ENCODE data around the gene SLC52A1. TPM values are rescaled to one million over a fixed set of nuclear protein-coding genes. Genes with fewer than 3 reads are reported as not detected.

The SLC52A1 gene
- polyA plus RNA-seq, 2 of the 4 experiments (the other 2 are of a cell fraction), result 1.0 to 1.4 TPM

GRCh38 chr17:5022171-5022711 is 13.0 kb downstream of the SLC52A1 start:
- Histone ChIP-seq H3K4me3 (no peak overlapping the region), H3K4me1 (no peaks in the 10 kb centered on the region), H3K27ac (no peak overlapping the region), H3K9me3 (no peaks in the 10 kb centered on the region), H3K4me2 (no peak overlapping the region)
- no peak for TF ChIP-seq RCOR1 (IDR thresholded peaks at IDR 0.05; ENCODE audit: low read depth, low read length)
- TF ChIP-seq JUNB (IDR thresholded peaks at IDR 0.05), result no peak
- no peak for TF ChIP-seq USF2 (IDR thresholded peaks at IDR 0.05)
- TF ChIP-seq HOXB5 (CRISPR knock-in tag; IDR thresholded peaks at IDR 0.05), result no peak
- no peak for TF ChIP-seq EHMT2 (IDR thresholded peaks at IDR 0.05; ENCODE audit: low read depth)
- TF ChIP-seq RARB (CRISPR knock-in tag; IDR thresholded peaks at IDR 0.05), result no peak
- TF ChIP-seq EHF (CRISPR knock-in tag; IDR thresholded peaks at IDR 0.05), result no peak
- TF ChIP-seq HES2 (IDR thresholded peaks at IDR 0.05), result no peak
- TF ChIP-seq HOXA7 (CRISPR knock-in tag; IDR thresholded peaks at IDR 0.05), result no peak
- FAIRE-seq (no peak), ATAC-seq (no peak), DNase-seq (ENCODE audit: low read depth in 1 of 2, low spot score in 1 of 2) (no peak)
- POLR2A ChIA-PET, result interaction anchor here (0.9 kb wide), 1 partner anchor 55 kb away, joined by 3 read pairs; the partner anchor contains the start of gene SPAG7
- 95% methylated on average over 30 of the region's 30 CpGs for WGBS (ENCODE audit: missing lambda C conversion rate)
- CTCF ChIA-PET, result interaction anchor here (1.0 to 3.6 kb wide), 10 partner anchors 8 to 113 kb away, joined by 3 to 18 read pairs (median 6); partner anchors contain the start of genes CAMTA2, INCA1, KIF1C and SLC52A1

- WGBS (ENCODE audit: missing lambda C conversion rate), result 91% methylated on average over 20 of the region's 20 CpGs
- Histone ChIP-seq H3K9me3 (no peaks in the 10 kb centered on the region), H3K4me1 (no peaks in the 10 kb centered on the region), H3K4me3 (no peak overlapping the region), H3K27ac (no peak overlapping the region), H3K4me2 (no peak overlapping the region)
- no peak for DNase-seq (ENCODE audit: low read depth in 1 of 2, low spot score in 1 of 2)
- ChIA-PET POLR2A (interaction anchor here (1.5 kb wide), 1 partner anchor 14 kb away, joined by 8 read pairs; the partner anchor contains the start of gene SLC52A1), CTCF (interaction anchor here (0.8 to 1.9 kb wide), 5 partner anchors 10 to 37 kb away, joined by 3 to 7 read pairs (median 3); no protein-coding TSS in a partner anchor)
- no peak for ATAC-seq
- FAIRE-seq, result no peak
- no peak for TF ChIP-seq ZC3H11A (IDR thresholded peaks at IDR 0.05)
- TF ChIP-seq ELK1 (IDR thresholded peaks at IDR 0.05; ENCODE audit: low read depth, low read length), result no peak
- TF ChIP-seq NR3C1 (IDR thresholded peaks at IDR 0.05), result no peak
- TF ChIP-seq ZFP36 (IDR thresholded peaks at IDR 0.05; ENCODE audit: borderline replicate concordance, partially characterized antibody), result no peak
- TF ChIP-seq MAFK (IDR thresholded peaks at IDR 0.05; ENCODE audit: partially characterized antibody), result no peak
Measured at GRCh38 chr17:5020502-5021023, 14.7 kb downstream of the SLC52A1 start.

- POLR2A ChIA-PET, result interaction anchor here (1.0 to 1.5 kb wide), 2 partner anchors 15 to 71 kb away, joined by 3 to 8 read pairs; partner anchors contain the start of genes PFN1 and SLC52A1
- Histone ChIP-seq H3K4me2 (no peak overlapping the region), H3K27ac (no peak overlapping the region), H3K4me3 (no peak overlapping the region), H3K9me3 (no peaks in the 10 kb centered on the region), H3K4me1 (no peaks in the 10 kb centered on the region)
- TF ChIP-seq HDAC2 (IDR thresholded peaks at IDR 0.05) (no peak), CTCF (IDR thresholded peaks at IDR 0.05) (0 out of 3 replicates have a peak, but pooled peaks have one; percentile 9), RAD21 (conservative IDR thresholded peaks at IDR 0.05 in 1 of 2, IDR thresholded peaks at IDR 0.05 in 1 of 2) (peak in 1 of 2 experiments; percentile 51; a peak in 3 of 5 replicates)
- peak; percentile 43 to 77; a peak in 4 of 6 replicates for ATAC-seq
- WGBS (ENCODE audit: missing lambda C conversion rate), result 47% methylated on average over 1 of the region's 1 CpG
- CTCF ChIA-PET, result interaction anchor here (1.0 to 1.9 kb wide), 6 partner anchors 11 to 110 kb away, joined by 3 to 7 read pairs (median 3); partner anchors contain the start of gene CAMTA2
- FAIRE-seq, result no peak
- peak in 1 of 2 experiments; percentile 43 for DNase-seq (ENCODE audit: low read depth in 1 of 2, low spot score in 1 of 2)
Measured at GRCh38 chr17:5019475-5019956, 15.7 kb downstream of the SLC52A1 start.
